Neural cell (in vitro differentiated cells): ENCODE measurements around the gene ALAS1. TPM values are rescaled to one million over a fixed set of nuclear protein-coding genes. Genes with fewer than 3 reads are reported as not detected.

ENCODE experiments used
- H2AFZ ChIP-seq: fragments of 200-600, 300-800 bp; sonication (generic), shearing (Covaris generic); 2 replicates; pipeline ENCODE4 v1.6.0; 2014; ENCODE audit warnings: low read depth, mild to moderate bottlenecking, antibody characterized with exemption, low read length, moderate library complexity
- H3F3A ChIP-seq: fragments of 200-600 bp; shearing (Covaris generic); 2 replicates; pipeline ENCODE4 v1.6.1; 2016; ENCODE audit warnings: mild to moderate bottlenecking, moderate library complexity, mixed read lengths, antibody characterized with exemption, low read length; ENCODE audit not compliant: insufficient read depth, poor library complexity, severe bottlenecking
- H3K27ac ChIP-seq: fragments of 200-600, 300-800 bp; sonication (generic), shearing (Covaris generic); 2 replicates; pipeline ENCODE4 v1.5.1; 2014; ENCODE audit warnings: mild to moderate bottlenecking, low read length, moderate library complexity
- H3K27me3 ChIP-seq: fragments of 300-800, 200-600 bp; sonication (generic), shearing (Covaris generic); 2 replicates; pipeline ENCODE4 v1.6.0; 2014; ENCODE audit warnings: mild to moderate bottlenecking, low read depth, low read length, moderate library complexity; ENCODE audit not compliant: insufficient read depth
- H3K36me3 ChIP-seq: fragments of 300-800, 200-600 bp; sonication (generic), shearing (Covaris generic); 2 replicates; pipeline ENCODE4 v1.5.1; 2014; ENCODE audit warnings: mild to moderate bottlenecking, antibody characterized with exemption, low read length, moderate library complexity; ENCODE audit not compliant: insufficient read depth
- H3K4me2 ChIP-seq: fragments of 300-800, 200-600 bp; sonication (generic), shearing (Covaris generic); 2 replicates; pipeline ENCODE4 v1.6.0; 2014; ENCODE audit warnings: mild to moderate bottlenecking, low read length
- H3K4me3 ChIP-seq: fragments of 300-800, 200-600 bp; sonication (generic), shearing (Covaris generic); 2 replicates; pipeline ENCODE4 v1.5.1; 2014; ENCODE audit warnings: mild to moderate bottlenecking, low read length, moderate library complexity
- H3K79me2 ChIP-seq: fragments of 200-600 bp; shearing (Covaris generic); replicated peaks from 2 replicates; pipeline ENCODE4 v1.6.0; 2014; ENCODE audit warnings: mild to moderate bottlenecking, low read length, moderate library complexity; ENCODE audit not compliant: insufficient read depth
- H3K9ac ChIP-seq: fragments of 300-800, 200-600 bp; sonication (generic), shearing (Covaris generic); 2 replicates; pipeline ENCODE4 v1.6.1; 2016; ENCODE audit warnings: mild to moderate bottlenecking, low read length, mixed read lengths
- H3K9me2 ChIP-seq: fragments of 200-600 bp; shearing (Covaris generic); 2 replicates; pipeline ENCODE4 v1.6.1; 2016; ENCODE audit warnings: mild to moderate bottlenecking, low read length, mixed read lengths; ENCODE audit not compliant: insufficient read depth
- H3K9me3 ChIP-seq: fragments of 200-600, 300-800 bp; sonication (generic), shearing (Covaris generic); 2 replicates; pipeline ENCODE4 v1.6.1; 2016; ENCODE audit warnings: mild to moderate bottlenecking, mixed run types, low read length, moderate library complexity, mixed read lengths
- H4K20me1 ChIP-seq: fragments of 200-600 bp; shearing (Covaris generic); 2 replicates; pipeline ENCODE4 v1.6.1; 2016; ENCODE audit warnings: mild to moderate bottlenecking, mixed run types; ENCODE audit not compliant: insufficient read depth
- CTCF ChIP-seq: fragments of 450-650 bp; IDR thresholded peaks from 2 replicates; pipeline ENCODE4 v1.5.1; 2014; ENCODE audit warnings: antibody characterized with exemption, mild to moderate bottlenecking, moderate library complexity; ENCODE audit not compliant: poor library complexity, severe bottlenecking
- EP300 ChIP-seq: fragments of 450-650 bp; conservative IDR thresholded peaks from 2 replicates; pipeline ENCODE4 v1.6.1; 2014; ENCODE audit warnings: antibody characterized with exemption, mild to moderate bottlenecking, moderate library complexity; ENCODE audit not compliant: poor library complexity, severe bottlenecking
- EZH2 ChIP-seq: fragments of 200-600, 300-800 bp; shearing (Covaris generic), sonication (generic); IDR thresholded peaks from 2 replicates; pipeline ENCODE4 v1.6.1; 2014; ENCODE audit warnings: antibody characterized with exemption, low read length, borderline replicate concordance, mild to moderate bottlenecking; ENCODE audit not compliant: insufficient read depth, poor library complexity, severe bottlenecking
- MXI1 ChIP-seq: fragments of 450-650 bp; conservative IDR thresholded peaks from 2 replicates; pipeline ENCODE4 v1.6.1; 2014; ENCODE audit warnings: antibody characterized with exemption, mild to moderate bottlenecking; ENCODE audit not compliant: poor library complexity, severe bottlenecking
- POLR2AphosphoS5 ChIP-seq: IDR thresholded peaks from 2 replicates; pipeline ENCODE4 v1.6.1; 2012
- RAD21 ChIP-seq: fragments of 450-650 bp; conservative IDR thresholded peaks from 2 replicates; pipeline ENCODE4 v1.6.1; 2014; ENCODE audit warnings: antibody characterized with exemption, mild to moderate bottlenecking, moderate library complexity
- REST ChIP-seq: IDR thresholded peaks from 2 replicates; pipeline ENCODE4 v1.6.1; 2012; ENCODE audit warnings: borderline replicate concordance
- SMC3 ChIP-seq: fragments of 450-650 bp; conservative IDR thresholded peaks from 2 replicates; pipeline ENCODE4 v1.6.1; 2014; ENCODE audit warnings: antibody characterized with exemption, mild to moderate bottlenecking, moderate library complexity; ENCODE audit not compliant: poor library complexity
- TAF1 ChIP-seq: IDR thresholded peaks from 2 replicates; pipeline ENCODE4 v1.6.1; 2012; ENCODE audit warnings: low read depth
- polyA plus RNA-seq: library from polyadenylated mRNA; depleted of rRNA; stranded (reverse); fragments of >200 nt; gene quantifications from 2 replicates; pipeline ENCODE4 v1.2.3, GENCODE V29; 2014

The ALAS1 gene
- polyA plus RNA-seq, 1 donor from 2014 or later, result 66.0 TPM

GRCh38 chr3:52154135-52155094 lies 43.5 kb upstream of the ALAS1 start, which contains the start of gene POC1A:
Gene POC1A, minus strand, starts transcription at chr3:52154423. Its CDS starts 51 bp downstream, at chr3:52154372.
- peak within 1 kb of the TSS; percentile 72 for H3K9ac ChIP-seq
- peak within 1 kb of the TSS; percentile 21 for H3K4me2 ChIP-seq
- H3K27ac ChIP-seq, result peak within 1 kb of the TSS; percentile 67
- H4K20me1 ChIP-seq, result no peaks in the 10 kb centered on the region
- no peaks in the 10 kb centered on the region for H3K27me3 ChIP-seq
- TF ChIP-seq MXI1, result peak; percentile 99
- TF ChIP-seq POLR2AphosphoS5, result peak; percentile 22
- no peak for TF ChIP-seq RAD21
- no peak for TF ChIP-seq EP300
- peak; percentile 48 for TF ChIP-seq REST
- peak; percentile 39 for TF ChIP-seq SMC3
- TF ChIP-seq TAF1, result peak; percentile 40
- TF ChIP-seq CTCF, result peak; percentile 41
- TF ChIP-seq EZH2, result no peak
- peak within 1 kb of the TSS; percentile 87 for H3K4me3 ChIP-seq
- no peaks in the 10 kb centered on the region for H3K36me3 ChIP-seq
- peak within 1 kb of the TSS; percentile 73 for H2AFZ ChIP-seq
- H3K79me2 ChIP-seq, result no peaks in the 10 kb centered on the region
- H3K9me2 ChIP-seq, result no peaks in the 10 kb centered on the region
- no peaks in the 10 kb centered on the region for H3K9me3 ChIP-seq
- H3F3A ChIP-seq, result no peaks in the 10 kb centered on the region

GRCh38 chr3:52155912-52156311 lies 42.0 kb upstream of the ALAS1 start:
- H2AFZ ChIP-seq, result no peak overlapping the region
- H3K9ac ChIP-seq, result no peak overlapping the region
- H3K9me2 ChIP-seq, result no peaks in the 10 kb centered on the region
- no peaks in the 10 kb centered on the region for H3K36me3 ChIP-seq
- no peak overlapping the region for H3K27ac ChIP-seq
- H3K9me3 ChIP-seq, result no peaks in the 10 kb centered on the region
- TF ChIP-seq SMC3 (no peak), TAF1 (no peak), REST (no peak), EZH2 (no peak), POLR2AphosphoS5 (no peak), RAD21 (no peak), EP300 (no peak), MXI1 (no peak), CTCF (no peak)
- no peak overlapping the region for H3K4me3 ChIP-seq
- H3K79me2 ChIP-seq, result no peaks in the 10 kb centered on the region
- H3K4me2 ChIP-seq, result no peak overlapping the region
- no peaks in the 10 kb centered on the region for H3K27me3 ChIP-seq
- no peaks in the 10 kb centered on the region for H3F3A ChIP-seq
- no peaks in the 10 kb centered on the region for H4K20me1 ChIP-seq
